GM18511 (cell line): Measurements from ENCODE around the gene ANGPT4.
"Not testable (repeated sequence)": the region's sequence is repeated elsewhere in the genome, so short reads cannot be mapped to it uniquely, and the experiment has no call there.

Experiments used
- ATAC-seq: cut with Tn5 transposase; IDR thresholded peaks from one replicate; pipeline ENCODE4 v1.9.1; 2021; ENCODE audit warnings: mild to moderate bottlenecking, moderate library complexity; ENCODE audit not compliant: unreplicated experiment

Gene ANGPT4

DNA sequence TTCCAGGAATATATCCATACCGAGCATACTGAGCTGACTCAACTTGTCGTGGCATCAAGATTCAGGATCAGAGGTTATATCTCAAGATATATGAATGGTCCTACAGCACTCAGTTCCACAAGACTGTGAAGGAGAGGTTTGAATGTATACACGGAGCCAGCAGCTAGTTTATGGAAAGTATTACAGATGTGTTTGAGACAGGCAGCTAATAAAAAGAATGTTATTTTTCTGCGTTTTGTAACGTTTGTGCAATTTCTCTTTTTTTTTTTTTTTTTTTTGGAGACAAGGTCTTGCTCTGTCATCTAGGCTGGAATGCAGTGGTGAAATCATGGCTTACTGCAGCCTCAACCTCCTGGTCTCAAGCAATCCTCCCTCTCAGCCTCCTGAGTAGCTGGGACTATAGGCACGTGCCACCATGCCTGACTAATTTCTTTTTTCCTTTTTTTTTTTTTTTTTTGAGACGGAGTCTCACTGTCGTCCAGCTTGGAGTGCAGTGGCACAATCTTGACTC is 86.1 kb downstream of the ANGPT4 start:
- ATAC-seq: no peak

DNA sequence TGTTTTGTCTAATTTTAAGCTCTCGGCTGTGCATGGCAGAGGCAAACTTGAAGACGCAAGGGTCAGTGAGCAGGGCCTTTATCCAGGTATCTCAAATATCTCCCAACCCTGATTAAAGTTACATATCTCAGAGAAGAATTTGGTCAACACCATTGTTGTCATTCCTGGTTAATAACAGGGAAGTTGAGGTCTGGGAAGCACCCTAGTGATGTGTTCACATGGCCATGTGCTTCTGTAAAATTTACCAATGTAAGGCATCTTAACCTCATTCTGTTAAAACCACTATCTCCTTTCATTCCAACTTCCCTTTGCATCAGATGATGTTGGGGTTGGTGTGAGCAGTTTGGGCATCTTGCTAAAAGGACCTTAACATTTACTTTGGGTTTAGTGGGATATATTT is 86.6 kb downstream of the ANGPT4 start:
- ATAC-seq: no peak

DNA sequence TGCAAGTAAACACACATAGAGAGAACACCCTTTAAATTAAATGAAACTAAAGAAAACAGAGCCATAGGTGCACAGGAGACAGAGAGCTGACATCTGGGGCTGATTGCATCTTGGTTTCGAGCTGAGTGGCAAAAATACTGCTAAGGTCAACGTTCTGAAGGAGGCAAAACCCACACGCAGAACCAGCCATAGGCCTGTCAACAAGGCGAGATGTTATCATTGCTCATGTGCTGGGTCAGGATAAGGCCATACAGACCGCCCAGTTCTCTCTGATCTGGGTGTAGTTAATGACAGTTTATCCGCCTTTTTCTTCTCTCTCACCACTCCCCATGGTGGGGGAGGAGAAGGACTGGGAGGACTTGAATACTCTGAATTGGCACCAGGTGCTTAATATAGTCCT is 87.1 kb downstream of the ANGPT4 start:
- no peak for ATAC-seq

DNA sequence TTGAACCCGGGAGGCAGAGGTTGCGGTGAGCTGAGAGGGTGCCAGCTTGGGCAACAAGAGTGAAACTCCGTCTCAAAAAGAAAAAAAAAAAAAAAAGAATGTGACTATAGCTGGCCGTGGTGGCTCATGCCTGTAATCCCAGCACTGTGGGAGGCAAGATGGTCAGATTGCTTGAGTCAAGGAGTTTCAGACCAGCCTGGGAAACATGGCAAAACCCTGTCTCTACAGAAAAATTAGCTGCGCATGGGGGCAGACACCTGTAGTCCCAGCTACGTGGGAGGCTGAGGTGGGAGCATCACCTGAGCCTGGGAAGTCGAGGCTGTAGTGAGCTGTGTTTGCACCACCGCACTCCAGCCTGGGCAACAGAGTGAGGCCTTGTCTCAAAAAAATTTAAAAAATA is 88.2 kb downstream of the ANGPT4 start:
- ATAC-seq: not testable (repeated sequence)

DNA sequence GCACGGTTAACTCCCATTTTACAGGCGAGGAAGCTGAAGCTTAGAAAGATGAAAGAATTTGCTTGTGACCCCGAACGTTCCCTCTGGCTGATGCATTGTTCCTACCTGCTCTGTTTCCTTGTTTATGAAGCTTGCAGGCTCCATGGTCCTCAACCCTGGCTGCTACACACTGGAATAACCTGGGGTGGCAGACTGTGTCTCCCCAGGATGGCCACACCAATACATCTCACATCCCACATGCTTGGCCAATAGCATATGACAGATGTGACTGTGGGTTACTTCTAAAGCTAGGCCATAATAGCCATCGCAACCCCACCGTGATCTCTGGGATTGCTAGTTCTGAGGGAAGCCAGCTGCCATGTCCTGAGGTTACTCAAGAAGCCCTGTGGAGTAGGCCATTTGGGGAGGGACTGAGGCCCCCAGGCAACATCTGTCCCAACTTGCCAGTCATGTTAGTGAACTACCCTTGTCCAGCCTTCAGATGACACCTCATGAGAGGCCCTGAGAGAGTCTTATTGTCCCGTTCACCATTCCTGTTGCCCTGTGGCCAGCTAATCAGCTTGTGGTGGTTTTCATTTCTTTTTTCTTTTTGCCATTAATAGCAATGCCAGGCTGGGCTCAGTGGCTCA is 89.3 kb downstream of the ANGPT4 start:
- no peak for ATAC-seq

DNA sequence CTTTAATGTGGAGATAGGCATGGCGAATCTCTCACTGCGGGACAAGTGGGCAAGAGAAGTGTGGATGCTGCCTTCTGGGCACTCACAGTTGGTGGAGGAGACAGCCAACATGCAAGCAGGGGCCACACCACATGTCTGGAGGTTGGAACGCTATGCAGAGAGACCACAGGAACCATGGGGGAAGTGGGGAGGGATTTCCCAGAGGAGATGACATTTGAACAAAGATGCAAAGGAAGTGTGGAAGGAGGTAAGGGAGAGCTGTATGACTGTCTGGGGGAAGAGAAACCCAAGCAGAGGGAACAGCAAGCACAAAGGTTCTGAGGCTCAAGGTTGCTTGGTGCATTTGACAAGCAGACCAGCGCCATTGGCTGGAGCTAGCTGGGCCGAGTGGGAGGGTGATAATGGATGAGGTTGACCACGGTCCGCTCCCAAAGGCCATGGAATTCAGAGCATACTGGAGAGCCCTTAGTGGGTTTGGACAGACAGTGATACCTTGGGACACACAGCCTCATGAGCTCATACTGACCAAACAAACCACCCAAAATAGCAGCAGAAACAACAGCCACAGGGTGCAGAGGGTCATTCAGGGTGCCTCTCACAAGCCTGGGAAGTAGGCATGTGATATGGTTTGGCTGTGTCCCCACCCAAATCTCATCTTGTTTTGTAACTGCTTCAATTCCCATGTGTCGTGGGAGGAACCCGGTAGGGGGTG is 90.3 kb downstream of the ANGPT4 start:
- no peak for ATAC-seq

DNA sequence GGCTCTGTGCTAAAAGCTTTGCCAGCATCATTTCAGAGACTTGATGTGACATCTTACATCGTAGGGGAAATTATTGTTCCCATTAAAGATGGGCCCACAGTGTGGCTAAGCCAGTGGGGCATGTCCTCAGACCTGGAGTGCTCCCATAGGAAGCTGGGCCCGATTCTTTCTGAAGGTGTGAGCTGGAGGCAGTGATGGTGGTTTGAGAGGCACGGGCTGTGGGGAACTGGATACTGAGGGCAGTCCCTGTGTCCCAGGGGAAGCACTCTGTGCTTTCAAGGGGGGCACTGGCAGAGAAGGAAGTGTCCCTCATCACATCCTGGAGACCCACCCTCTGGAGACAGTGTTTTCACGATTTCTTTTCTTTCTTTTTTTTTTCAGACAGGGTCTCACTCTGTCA is 91.2 kb downstream of the ANGPT4 start:
- no peak for ATAC-seq

DNA sequence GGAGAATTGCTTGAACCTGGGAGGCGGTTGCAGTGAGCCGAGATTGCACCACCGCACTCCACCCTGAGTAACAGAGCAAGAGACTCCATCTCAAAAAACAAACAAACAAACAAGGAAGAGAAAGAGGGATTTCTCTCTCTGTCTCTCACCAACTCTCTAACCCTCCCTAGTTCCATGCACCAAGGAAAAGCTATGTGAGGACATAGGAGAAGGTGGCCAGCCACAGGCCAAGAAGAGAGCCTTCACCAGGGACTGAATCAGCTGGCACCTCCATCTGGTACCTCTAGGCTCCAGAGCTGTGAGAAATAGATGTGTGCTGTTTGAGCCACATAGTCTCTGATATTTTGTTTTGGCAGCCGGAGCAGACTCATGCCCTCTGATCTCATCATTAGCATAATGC is 91.6 kb downstream of the ANGPT4 start:
- no peak for ATAC-seq

DNA sequence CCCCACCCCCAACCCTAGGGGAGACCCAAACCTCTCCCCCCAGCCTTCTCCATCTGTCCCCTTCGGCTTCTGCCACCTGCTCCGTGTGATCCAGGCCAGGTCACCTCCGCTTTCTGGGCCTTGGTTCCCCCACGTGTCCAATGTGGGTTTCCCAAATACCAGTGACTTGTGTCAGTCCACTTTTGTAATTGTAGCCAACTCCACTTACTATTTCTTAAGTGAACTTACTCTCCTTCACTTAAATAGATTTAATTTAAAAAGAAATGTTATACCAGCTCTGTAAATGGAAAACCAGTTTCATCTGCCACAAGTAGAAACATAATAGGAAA is 92.6 kb downstream of the ANGPT4 start:
- no peak for ATAC-seq

DNA sequence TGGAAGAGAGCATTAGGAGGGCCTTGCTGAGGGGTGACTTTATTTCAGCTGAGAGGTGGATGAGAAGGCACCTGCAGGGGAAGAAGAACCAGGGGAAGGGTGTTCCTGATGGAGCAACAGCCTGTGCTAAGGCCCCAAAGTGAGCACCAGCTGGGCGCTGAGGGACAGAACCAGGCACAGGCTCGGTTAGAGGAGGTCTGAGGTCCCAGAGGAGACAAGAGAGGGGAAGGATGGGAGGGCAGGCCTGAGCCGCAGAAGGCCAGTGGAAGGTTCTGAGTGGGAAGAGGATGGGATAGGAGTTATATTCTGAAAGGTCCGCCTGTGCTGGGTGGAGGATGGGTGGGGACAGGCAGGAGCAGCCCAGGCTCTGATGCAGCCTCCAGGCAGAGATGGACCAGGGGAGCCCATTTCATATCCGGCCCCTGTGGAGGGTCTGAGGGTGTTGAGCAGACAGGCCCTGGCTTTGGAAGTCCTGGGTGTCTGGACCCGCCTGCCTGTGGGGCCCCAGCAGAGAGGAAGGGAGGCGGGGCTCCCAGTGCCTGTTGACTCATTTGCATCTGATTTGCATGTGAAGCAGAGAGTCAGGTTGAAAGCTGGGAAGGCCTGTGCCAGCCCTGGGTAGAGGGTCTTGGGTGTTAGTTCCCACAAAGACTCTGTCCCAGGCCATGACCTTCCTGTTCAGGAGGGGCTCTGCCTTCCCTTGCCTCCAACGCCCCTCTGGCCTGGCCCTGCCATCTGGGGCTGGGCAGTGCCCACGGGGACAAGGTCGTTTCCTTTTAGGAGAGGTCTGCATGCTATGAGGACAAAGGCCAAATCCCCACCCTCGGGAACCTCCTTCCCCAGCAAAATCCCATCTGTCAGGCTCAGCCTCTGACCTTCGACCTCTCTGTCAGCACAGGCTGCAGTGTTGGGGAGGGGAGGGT is 93.2 kb downstream of the ANGPT4 start:
- no peak for ATAC-seq

DNA sequence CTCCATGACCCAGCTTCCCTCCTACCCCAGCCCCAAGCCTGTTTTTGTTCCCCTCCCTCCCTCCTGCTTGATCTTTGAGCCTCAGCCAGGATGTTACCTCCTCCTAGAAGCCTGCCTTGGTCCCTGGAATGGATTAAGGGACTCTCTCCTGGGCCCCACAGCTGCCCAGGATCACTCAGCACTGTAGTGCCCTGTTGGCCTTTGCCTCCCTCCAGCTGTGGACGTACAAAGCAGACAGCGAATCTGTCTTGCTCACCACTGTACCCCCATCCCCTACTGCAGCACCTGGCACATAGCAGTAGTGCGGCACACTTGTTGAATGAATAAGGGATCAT is 94.4 kb downstream of the ANGPT4 start:
- ATAC-seq: no peak

DNA sequence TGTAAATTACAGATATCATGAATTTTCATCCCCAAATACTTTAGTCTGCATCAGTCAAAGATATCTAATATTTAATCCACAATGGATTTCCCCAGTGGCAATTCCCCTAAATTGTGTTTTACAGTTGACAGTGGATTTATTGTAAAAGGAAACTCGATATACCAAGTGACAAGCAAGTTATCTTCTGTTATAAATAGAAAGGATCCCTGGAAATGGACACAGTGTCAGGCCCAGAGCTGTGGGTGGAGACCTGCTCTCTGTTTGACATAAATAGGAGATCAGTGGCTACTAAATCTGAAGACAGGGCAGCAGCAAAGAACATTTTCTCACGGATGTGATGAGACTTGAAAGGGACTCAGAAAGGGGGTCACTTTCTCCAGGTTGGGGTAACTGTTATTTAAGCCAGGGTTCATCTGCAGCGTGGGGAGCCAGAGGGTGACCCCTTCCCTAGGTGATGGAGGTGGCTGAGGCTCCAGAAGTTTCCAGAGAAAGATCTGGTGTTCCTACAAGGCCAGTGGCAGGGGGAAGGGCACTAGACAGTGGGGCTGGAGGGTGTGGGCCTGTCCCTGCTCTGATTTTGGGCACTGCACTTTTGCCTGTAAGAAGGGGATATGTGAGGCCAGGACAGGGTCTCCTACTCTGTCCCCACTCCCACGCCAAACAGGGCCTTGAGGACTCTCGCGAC is 94.9 kb downstream of the ANGPT4 start:
- no peak for ATAC-seq

DNA sequence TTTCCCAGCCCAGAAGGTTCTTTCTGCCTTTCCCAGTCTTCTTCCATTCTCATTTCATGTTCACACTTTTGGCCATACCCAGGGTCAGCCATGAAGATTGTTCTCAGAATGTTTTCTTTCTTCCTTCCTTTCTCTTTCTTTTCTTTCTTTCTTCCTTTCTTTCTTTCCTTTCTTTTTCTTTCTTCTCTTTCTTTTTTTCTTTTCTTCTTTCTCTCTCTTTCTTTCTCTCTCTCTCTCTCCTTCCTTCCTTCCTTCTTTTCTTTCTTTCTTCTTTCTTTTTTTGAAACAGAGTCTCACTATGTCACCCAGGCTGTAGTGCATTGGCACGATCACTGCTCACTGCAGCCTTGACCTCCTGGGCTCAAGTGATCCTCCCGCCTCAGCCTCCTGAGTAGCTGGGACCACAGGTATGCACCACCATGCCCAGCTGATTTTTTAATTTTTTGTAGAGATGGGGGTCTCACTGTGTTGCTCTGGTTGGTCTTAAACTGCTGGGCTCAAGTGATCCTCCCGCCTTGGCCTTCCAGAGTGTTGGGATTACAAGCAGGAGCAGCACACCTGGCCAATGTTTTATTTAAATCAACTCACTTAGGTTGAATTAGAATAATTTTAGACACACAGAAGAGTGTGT is 95.7 kb downstream of the ANGPT4 start:
- ATAC-seq: no peak
